Measurements from ENCODE around the gene LRRC56. TPM values are rescaled to one million over a fixed set of nuclear protein-coding genes. Genes with fewer than 3 reads are reported as not detected.

The LRRC56 gene
- total and polyA plus RNA-seq, 2 of the 13 experiments (the other 11 are each of a cell fraction or from before 2014, with no cell fraction given), result 0.11 to 0.29 TPM

DNA sequence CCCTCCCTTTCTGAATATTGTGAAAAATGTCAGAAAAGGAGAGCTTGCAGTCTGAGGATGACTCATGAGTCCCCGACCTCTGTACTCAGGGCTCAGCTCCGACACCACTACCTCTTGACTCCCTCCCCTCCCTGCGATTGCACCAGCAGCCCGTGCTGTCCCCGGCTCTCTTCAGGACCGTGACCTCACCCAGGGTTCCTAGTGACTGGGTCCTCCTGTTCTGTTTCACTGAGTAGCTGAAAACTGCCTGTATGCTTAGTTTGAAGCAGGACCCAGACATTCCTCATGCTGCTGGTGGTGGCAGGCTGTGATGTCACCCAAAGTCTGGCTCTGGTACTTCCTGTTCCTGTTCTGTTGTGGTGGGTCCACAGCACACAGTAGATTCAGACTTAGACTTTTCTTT is 50.7 kb downstream of the LRRC56 start (continued):
- TF ChIP-seq, protein P1, sequence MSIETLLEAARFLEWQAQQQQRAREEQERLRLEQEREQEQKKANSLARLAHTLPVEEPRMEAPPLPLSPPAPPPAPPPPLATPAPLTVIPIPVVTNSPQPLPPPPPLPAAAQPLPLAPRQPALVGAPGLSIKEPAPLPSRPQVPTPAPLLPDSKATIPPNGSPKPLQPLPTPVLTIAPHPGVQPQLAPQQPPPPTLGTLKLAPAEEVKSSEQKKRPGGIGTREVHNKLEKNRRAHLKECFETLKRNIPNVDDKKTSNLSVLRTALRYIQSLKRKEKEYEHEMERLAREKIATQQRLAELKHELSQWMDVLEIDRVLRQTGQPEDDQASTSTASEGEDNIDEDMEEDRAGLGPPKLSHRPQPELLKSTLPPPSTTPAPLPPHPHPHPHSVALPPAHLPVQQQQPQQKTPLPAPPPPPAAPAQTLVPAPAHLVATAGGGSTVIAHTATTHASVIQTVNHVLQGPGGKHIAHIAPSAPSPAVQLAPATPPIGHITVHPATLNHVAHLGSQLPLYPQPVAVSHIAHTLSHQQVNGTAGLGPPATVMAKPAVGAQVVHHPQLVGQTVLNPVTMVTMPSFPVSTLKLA (IDR thresholded peaks at IDR 0.05), result peak; percentile 46; the same call in 1 of the 2 replicates
- TF ChIP-seq ZNF512B (CRISPR knock-in tag; IDR thresholded peaks at IDR 0.05; ENCODE audit: borderline replicate concordance), result no peak
- TF ChIP-seq SMC3 (IDR thresholded peaks at IDR 0.05; ENCODE audit: low read length), result peak; percentile 33; the same call in 1 of the 2 replicates
- peak; percentile 40; the same call in 1 of the 2 replicates for TF ChIP-seq SIN3A (IDR thresholded peaks at IDR 0.05; ENCODE audit: borderline replicate concordance, low read depth, low read length)
- TF ChIP-seq CCDC6 (CRISPR knock-in tag; IDR thresholded peaks at IDR 0.05), result no peak
- 0 out of 2 replicates have a peak, but pooled peaks have one; percentile 19 for TF ChIP-seq ZBTB34 (CRISPR knock-in tag; IDR thresholded peaks at IDR 0.05)
- peak; percentile 82 for TF ChIP-seq CREB1 (IDR thresholded peaks at IDR 0.05)
- no peak for TF ChIP-seq CREB1 (CRISPR knock-in tag; IDR thresholded peaks at IDR 0.05)
- peak; percentile 71 for TF ChIP-seq XRCC5 (optimal IDR thresholded peaks at IDR 0.05; ENCODE audit: low read length)
